Measurements from ENCODE around the gene RNF181. TPM values are rescaled to one million over a fixed set of nuclear protein-coding genes. Genes with fewer than 3 reads are reported as not detected.
"Not testable (repeated sequence)": the region's sequence is repeated elsewhere in the genome, so short reads cannot be mapped to it uniquely, and the experiment has no call there.

The RNF181 gene
- total RNA-seq, 1 donor from 2014 or later = 95.2 TPM

GRCh38 chr2:85615413-85615728 lies 19.8 kb downstream of the RNF181 start:
- ATAC-seq = no peak

GRCh38 chr2:85617723-85618122 lies 22.2 kb downstream of the RNF181 start:
- not testable (repeated sequence) for ATAC-seq

GRCh38 chr2:85619617-85620016 lies 24.1 kb downstream of the RNF181 start:
- ATAC-seq = no peak

- ATAC-seq = no peak
Observed at GRCh38 chr2:85621338-85621737, 25.8 kb downstream of the RNF181 start.

GRCh38 chr2:85623991-85624390 lies 28.4 kb downstream of the RNF181 start:
- no peak for ATAC-seq

- no peak for ATAC-seq
Observed at GRCh38 chr2:85628658-85629057, 33.1 kb downstream of the RNF181 start.

- no peak for ATAC-seq
Observed at GRCh38 chr2:85631316-85631715, 35.8 kb downstream of the RNF181 start.

GRCh38 chr2:85635011-85635410 lies 39.5 kb downstream of the RNF181 start:
- no peak for ATAC-seq

- no peak for ATAC-seq
Observed at GRCh38 chr2:85635636-85636035, 40.1 kb downstream of the RNF181 start.

GRCh38 chr2:85642725-85643124 lies 47.2 kb downstream of the RNF181 start:
- ATAC-seq = no peak

GRCh38 chr2:85644909-85645308 lies 49.4 kb downstream of the RNF181 start:
- no peak for ATAC-seq

- ATAC-seq = no peak
Observed at GRCh38 chr2:85646166-85646565, 50.6 kb downstream of the RNF181 start.

Other genes with a start within 250 kb of the RNF181 start
- 77.9 TPM for gene RETSAT, start 241.2 kb upstream of the RNF181 start, total RNA-seq
- 8.1 TPM for gene ELMOD3, start 241.0 kb upstream of the RNF181 start, total RNA-seq
- gene CAPG, start 185.4 kb upstream of the RNF181 start, total RNA-seq = 295 TPM
- gene SH2D6, start 177.0 kb upstream of the RNF181 start, total RNA-seq = 0.12 TPM
- 235 TPM for gene MAT2A, start 56.6 kb upstream of the RNF181 start, total RNA-seq
- gene GGCX, start 34.3 kb upstream of the RNF181 start, total RNA-seq = 26.5 TPM
- 264 TPM for gene VAMP8, start 18.2 kb upstream of the RNF181 start, total RNA-seq
- 24.2 TPM for gene VAMP5, start 11.3 kb upstream of the RNF181 start, total RNA-seq
- gene TMEM150A, start 7.0 kb downstream of the RNF181 start, total RNA-seq = 7.9 TPM
- gene C2orf68, start 16.3 kb downstream of the RNF181 start, total RNA-seq = 23.7 TPM
- 28.2 TPM for gene USP39, start 20.4 kb downstream of the RNF181 start, total RNA-seq
- 0.84 TPM for gene SFTPB, start 72.5 kb downstream of the RNF181 start, total RNA-seq
- 0.44 TPM for gene GNLY, start 98.6 kb downstream of the RNF181 start, total RNA-seq
- 1.2 TPM for gene ATOH8, start 158.2 kb downstream of the RNF181 start, total RNA-seq

Data from esophagus mucosa (tissue), 1 donor.